Muscle layer of duodenum (tissue), 2 donors: ENCODE measurements around the gene BCAS4.
A peak's percentile ranks its signal among the peaks of the same experiment; 100 is the strongest.
"Not testable (repeated sequence)": the region's sequence is repeated elsewhere in the genome, so short reads cannot be mapped to it uniquely, and the experiment has no call there.

Experiments
- H3K27ac ChIP-seq: one replicate; pipeline ENCODE4 v1.7.0; 2013; ENCODE audit warnings: mild to moderate bottlenecking, low read length
- H3K27me3 ChIP-seq: one replicate; pipeline ENCODE4 v1.7.0; 2013; ENCODE audit warnings: low read depth, mild to moderate bottlenecking, control low read depth, low read length
- H3K36me3 ChIP-seq, 2 donors: one replicate each; pipeline ENCODE4 v1.7.0; 2013; ENCODE audit warnings: low read length in 2 of 2, control low read depth in 1 of 2, mild to moderate bottlenecking in 1 of 2; ENCODE audit not compliant: insufficient read depth in 2 of 2, control insufficient read depth in 1 of 2
- H3K4me1 ChIP-seq, 2 donors: one replicate each; pipeline ENCODE4 v1.7.0; 2013; ENCODE audit warnings: low read length in 2 of 2, mild to moderate bottlenecking in 2 of 2, control low read depth in 1 of 2, moderate library complexity in 1 of 2; ENCODE audit not compliant: insufficient read depth in 2 of 2, control insufficient read depth in 1 of 2
- H3K4me3 ChIP-seq, 2 donors: one replicate each; pipeline ENCODE4 v1.7.0; 2013; ENCODE audit warnings: low read length in 2 of 2, low read depth in 1 of 2, mild to moderate bottlenecking in 1 of 2
- H3K9me3 ChIP-seq, 2 donors: one replicate each; pipeline ENCODE4 v1.7.0; 2013; ENCODE audit warnings: low read length in 2 of 2, control low read depth in 1 of 2, mild to moderate bottlenecking in 1 of 2; ENCODE audit not compliant: control insufficient read depth in 1 of 2
- donor health status: healthy.

Gene BCAS4

GRCh38 chr20:50790651-50791277, 4.1 kb upstream of the BCAS4 start:
- H3K4me3 ChIP-seq, result no peak overlapping the region
- H3K9me3 ChIP-seq, result no peaks in the 10 kb centered on the region
- H3K27me3 ChIP-seq, result no peaks in the 10 kb centered on the region
- no peaks in the 10 kb centered on the region for H3K36me3 ChIP-seq
- H3K4me1 ChIP-seq, result peaks cover 13 to 24% of the 10 kb centered on the region in 2 donors
- peak overlapping the region; percentile 80 for H3K27ac ChIP-seq

- H3K4me1 ChIP-seq, result peaks cover 13 to 25% of the 10 kb centered on the region in 2 donors
- H3K27ac ChIP-seq, result no peak overlapping the region
- H3K27me3 ChIP-seq, result no peaks in the 10 kb centered on the region
- H3K9me3 ChIP-seq, result no peaks in the 10 kb centered on the region
- H3K36me3 ChIP-seq, result no peaks in the 10 kb centered on the region
- no peak overlapping the region for H3K4me3 ChIP-seq
Observed at GRCh38 chr20:50792708-50793574, 1.9 kb upstream of the BCAS4 start.

- not testable (repeated sequence) for H3K27me3 ChIP-seq, H3K27ac ChIP-seq, H3K36me3 ChIP-seq, H3K4me3 ChIP-seq, H3K9me3 ChIP-seq
- peaks cover 8 to 25% of the 10 kb centered on the region in 2 donors for H3K4me1 ChIP-seq
Observed at GRCh38 chr20:50793575-50794016, 1.3 kb upstream of the BCAS4 start.

- Histone ChIP-seq H3K4me1 (peaks cover 8 to 25% of the 10 kb centered on the region in 2 donors), H3K36me3 (no peaks in the 10 kb centered on the region), H3K9me3 (no peaks in the 10 kb centered on the region), H3K27me3 (no peaks in the 10 kb centered on the region), H3K27ac (no peak overlapping the region), H3K4me3 (peak overlapping the region; percentile 26 to 89)
Observed at GRCh38 chr20:50794181-50794845, 548 bp upstream of the BCAS4 start.

GRCh38 chr20:50797142-50797541, 2.3 kb downstream of the BCAS4 start:
- no peaks in the 10 kb centered on the region for H3K9me3 ChIP-seq
- H3K4me1 ChIP-seq, result peaks cover 0 to 12% of the 10 kb centered on the region in 2 donors
- H3K27ac ChIP-seq, result no peak overlapping the region

GRCh38 chr20:50798650-50799049, 3.8 kb downstream of the BCAS4 start:
- Histone ChIP-seq H3K36me3 (no peaks in the 10 kb centered on the region), H3K9me3 (no peaks in the 10 kb centered on the region), H3K27me3 (no peaks in the 10 kb centered on the region), H3K27ac (peak overlapping the region; percentile 45), H3K4me3 (no peak overlapping the region), H3K4me1 (peaks cover 0 to 12% of the 10 kb centered on the region in 2 donors)

More at GRCh38 chr20:50797142-50797541, 2.3 kb downstream of the BCAS4 start:
- Histone ChIP-seq H3K36me3 (no peaks in the 10 kb centered on the region), H3K4me3 (no peak overlapping the region), H3K27me3 (no peaks in the 10 kb centered on the region)

GRCh38 chr20:50799176-50799889, 4.5 kb downstream of the BCAS4 start:
- H3K27ac ChIP-seq, result peak overlapping the region; percentile 45
- H3K9me3 ChIP-seq, result no peaks in the 10 kb centered on the region
- no peaks in the 10 kb centered on the region for H3K36me3 ChIP-seq
- peaks cover 0 to 9% of the 10 kb centered on the region in 2 donors for H3K4me1 ChIP-seq
- H3K4me3 ChIP-seq, result no peak overlapping the region
- no peaks in the 10 kb centered on the region for H3K27me3 ChIP-seq

- peaks cover 0 to 6% of the 10 kb centered on the region in 2 donors for H3K4me1 ChIP-seq
- no peak overlapping the region for H3K4me3 ChIP-seq
- H3K9me3 ChIP-seq, result no peaks in the 10 kb centered on the region
- no peaks in the 10 kb centered on the region for H3K27me3 ChIP-seq
- H3K36me3 ChIP-seq, result no peaks in the 10 kb centered on the region
- H3K27ac ChIP-seq, result no peak overlapping the region
Observed at GRCh38 chr20:50799890-50800550, 5.2 kb downstream of the BCAS4 start.

GRCh38 chr20:50800986-50801746, 6.3 kb downstream of the BCAS4 start:
- H3K9me3 ChIP-seq, H3K4me3 ChIP-seq, H3K27ac ChIP-seq, H3K36me3 ChIP-seq, H3K4me1 ChIP-seq, H3K27me3 ChIP-seq: not testable (repeated sequence)

- Histone ChIP-seq H3K4me1 (no peaks in the 10 kb centered on the region), H3K9me3 (no peaks in the 10 kb centered on the region), H3K27me3 (no peaks in the 10 kb centered on the region), H3K36me3 (no peaks in the 10 kb centered on the region), H3K4me3 (no peak overlapping the region), H3K27ac (no peak overlapping the region)
Observed at GRCh38 chr20:50801747-50802125, 6.9 kb downstream of the BCAS4 start.
